ENCODE measurements around the gene B9D2.
A peak's percentile ranks its signal among the peaks of the same experiment; 100 is the strongest.

B9D2 gene

DNA sequence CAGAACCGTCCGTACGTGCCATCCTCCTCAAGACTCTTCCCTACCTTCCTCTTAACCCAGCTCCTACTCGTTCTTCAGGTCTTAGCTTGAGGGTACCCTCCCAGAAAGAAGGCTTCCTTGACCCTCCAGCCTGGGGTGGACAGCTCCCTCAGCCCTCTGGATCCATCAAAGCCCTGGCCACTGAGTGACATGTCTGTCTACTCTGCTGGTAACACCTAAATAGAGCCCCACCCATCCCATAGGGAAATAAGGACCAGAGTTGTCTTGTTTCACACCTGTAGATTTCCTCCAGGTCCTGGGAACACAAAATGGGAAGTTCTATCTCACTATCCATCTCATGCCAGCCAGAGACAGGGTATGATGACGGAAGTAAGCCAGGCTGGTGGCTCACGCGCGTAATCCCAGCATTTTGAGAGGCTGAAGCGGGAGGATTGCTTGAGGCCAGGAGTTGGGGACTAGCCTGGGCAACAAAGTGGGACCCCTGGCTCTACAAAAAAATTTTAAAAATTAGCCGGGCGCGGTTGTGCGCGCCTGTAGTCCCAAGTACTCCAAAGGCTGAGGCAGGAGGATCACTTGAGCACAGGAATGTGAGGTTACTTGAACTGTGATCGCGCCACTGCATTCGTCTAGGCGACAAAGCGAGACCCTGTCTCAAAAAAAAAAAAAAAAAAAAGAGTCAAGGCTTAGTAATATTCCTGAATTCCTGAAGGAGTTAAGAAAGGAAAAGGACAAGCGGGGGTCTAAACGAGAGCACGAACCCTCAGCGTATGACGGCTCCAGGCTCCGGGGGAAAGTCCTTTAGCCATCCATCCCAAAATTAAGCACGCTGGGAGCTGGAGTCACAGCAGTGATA lies 54.5 kb downstream of the B9D2 start:
- peak; percentile 47 for DNase-seq (ENCODE audit: low spot score)

DNA sequence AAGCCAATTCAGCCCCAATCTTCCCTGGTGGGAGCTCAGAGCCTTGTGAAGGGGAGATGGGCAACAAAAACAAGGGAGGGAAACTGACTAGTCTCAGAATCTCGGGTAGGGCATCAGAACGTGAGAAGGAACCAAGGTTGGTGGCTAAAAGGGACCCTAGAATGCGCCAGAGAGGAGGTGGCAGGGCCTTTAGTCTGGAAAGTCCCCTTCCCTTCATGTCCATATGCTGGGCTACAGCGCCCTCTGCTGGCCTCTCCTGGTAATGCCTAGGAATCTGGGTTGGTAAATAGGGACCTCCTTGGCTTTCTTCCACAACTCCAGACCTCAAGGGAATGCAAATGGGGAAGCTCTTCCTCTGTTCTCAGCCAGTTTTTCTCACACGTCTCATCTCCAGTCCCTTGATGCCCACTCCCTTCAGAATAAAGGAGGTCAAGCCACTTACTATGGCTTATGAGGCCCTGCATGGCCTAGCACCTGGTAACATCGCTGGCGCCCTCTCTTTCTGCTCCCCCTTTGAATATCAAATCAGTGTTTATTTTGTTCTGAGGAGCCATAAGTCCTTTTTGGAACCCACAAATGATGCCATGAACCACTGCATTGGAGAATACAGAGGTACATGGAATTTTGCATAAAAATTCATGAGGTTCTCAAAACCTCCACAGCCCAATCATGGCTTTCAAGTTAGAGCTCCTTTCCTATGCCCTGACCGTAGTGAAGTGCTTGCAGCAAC lies 55.3 kb downstream of the B9D2 start:
- peak; percentile 95 for DNase-seq (ENCODE audit: low spot score)

- no peak for DNase-seq (ENCODE audit: low spot score)
These were observed 55.9 kb downstream of the B9D2 start for GRCh38 chr19:41307954-41308449.

GRCh38 chr19:41307090-41307875 lies 56.7 kb downstream of the B9D2 start:
- DNase-seq (ENCODE audit: low spot score): no peak

GRCh38 chr19:41305927-41306793 lies 57.8 kb downstream of the B9D2 start:
- DNase-seq (ENCODE audit: low spot score): no peak

- no peak for DNase-seq (ENCODE audit: low spot score)
These were observed 59.1 kb downstream of the B9D2 start for GRCh38 chr19:41304706-41305483.
